Panc1 (cell line): ENCODE data around the gene SH3PXD2A. TPM values are rescaled to one million over a fixed set of nuclear protein-coding genes. Genes with fewer than 3 reads are reported as not detected.

Source experiments
- ATAC-seq: fragments of 200-7000 bp; cut with Tn5 transposase; 2 replicates; pipeline ENCODE4 v1.9.1; 2020; ENCODE audit warnings: mild to moderate bottlenecking, moderate library complexity
- BruUV-seq: library from RNA; stranded (reverse); fragments of 400-500 nt; replicated peaks from 2 replicates; lab custom pipeline; 2021; lab: Mats Ljungman, UMichigan
- CTCF ChIA-PET: fragments of 300-600 bp; sonication (Branson Sonifier 250); formaldehyde crosslinking; loops from one replicate; lab custom pipeline; 2022; ENCODE audit warnings: antibody characterized with exemption; lab: Charles Lee
- POLR2A ChIA-PET: fragments of 300-600 bp; sonication (Branson Sonifier 250); formaldehyde crosslinking; loops from one replicate; lab custom pipeline; 2022; ENCODE audit warnings: antibody characterized with exemption; lab: Charles Lee
- DNase-seq: peaks from one replicate; pipeline ENCODE4 v3.0.0-alpha.2; 2010; ENCODE audit warnings: low read depth, low spot score
- H3K27ac ChIP-seq: 2 replicates; pipeline ENCODE4 v1.5.1; 2011; ENCODE audit warnings: mild to moderate bottlenecking, low read length, inconsistent platforms
- H3K27me3 ChIP-seq: fragments of 200-500 bp; sonication (Bioruptor generic); 2 replicates; pipeline ENCODE4 v1.6.0; 2014; ENCODE audit warnings: low read length, inconsistent platforms; ENCODE audit not compliant: control insufficient read depth, insufficient read depth
- H3K36me3 ChIP-seq: fragments of 200-500 bp; sonication (Bioruptor generic); 2 replicates; pipeline ENCODE4 v1.5.1; 2014; ENCODE audit warnings: inconsistent platforms, mild to moderate bottlenecking, low read length, moderate library complexity; ENCODE audit not compliant: control insufficient read depth, insufficient read depth
- H3K4me1 ChIP-seq: 2 replicates; pipeline ENCODE4 v1.5.1; 2011; ENCODE audit warnings: inconsistent platforms, mild to moderate bottlenecking, low read length, moderate library complexity; ENCODE audit not compliant: control insufficient read depth, insufficient read depth
- H3K4me3 ChIP-seq, 2 experiments: 2 replicates each; pipeline ENCODE4 v1.5.1; 2011 to 2012; ENCODE audit warnings: low read depth in 2 of 2, low read length in 2 of 2, mild to moderate bottlenecking in 2 of 2, inconsistent platforms in 1 of 2, moderate library complexity in 1 of 2
- H3K9me3 ChIP-seq: fragments of 200-500 bp; sonication (Bioruptor generic); 2 replicates; pipeline ENCODE4 v1.5.1; 2014; ENCODE audit warnings: low read depth, mild to moderate bottlenecking, inconsistent platforms, low read length, moderate library complexity; ENCODE audit not compliant: control insufficient read depth, insufficient read depth
- POLR2AphosphoS5 ChIP-seq: IDR thresholded peaks from 2 replicates; pipeline ENCODE4 v1.6.1; 2012; ENCODE audit warnings: mild to moderate bottlenecking, low read depth, low read length, moderate library complexity
- SIN3A ChIP-seq: IDR thresholded peaks from 2 replicates; pipeline ENCODE4 v1.6.1; 2012; ENCODE audit warnings: low read depth, mild to moderate bottlenecking, low read length, moderate library complexity, borderline replicate concordance; ENCODE audit not compliant: insufficient read depth
- TCF7L2 ChIP-seq: IDR thresholded peaks from 2 replicates; pipeline ENCODE4 v1.6.1; 2011; ENCODE audit warnings: mild to moderate bottlenecking, low read depth, low read length, inconsistent platforms
- in situ Hi-C: cut with HindIII; loops from 2 replicates; pipeline ENCODE4 v1.10.0; 2016; ENCODE audit warnings: low sequenced_read_pairs, low pct_unique_long_range_greater_than_20kb
- intact Hi-C: fragments of 100-400 bp; cut with micrococcal nuclease; formaldehyde crosslinking; loops from one replicate; pipeline ENCODE4 v1.10.0; 2022; ENCODE audit not compliant: unreplicated experiment
- total RNA-seq: library from RNA; stranded (reverse); gene quantifications from one replicate; pipeline ENCODE4 v1.2.1, GENCODE V29; 2021; ENCODE audit not compliant: unreplicated experiment
- TF ChIP-seq, protein P1 (sequence below): fragments of 450-650 bp; IDR thresholded peaks from 2 replicates; pipeline ENCODE4 v1.5.1; 2017; ENCODE audit warnings: mild to moderate bottlenecking
- TF ChIP-seq, protein P2 (sequence below), 2 experiments: IDR thresholded peaks; 2 replicates each; pipeline ENCODE4 v1.6.1; 2011 to 2012; ENCODE audit warnings: low read depth in 2 of 2, control low read depth in 1 of 2, low read length in 1 of 2, mild to moderate bottlenecking in 1 of 2, moderate library complexity in 1 of 2; ENCODE audit not compliant: insufficient read depth in 1 of 2

Gene SH3PXD2A
- total RNA-seq, 1 experiment from 2014 or later = 5.7 TPM

DNA sequence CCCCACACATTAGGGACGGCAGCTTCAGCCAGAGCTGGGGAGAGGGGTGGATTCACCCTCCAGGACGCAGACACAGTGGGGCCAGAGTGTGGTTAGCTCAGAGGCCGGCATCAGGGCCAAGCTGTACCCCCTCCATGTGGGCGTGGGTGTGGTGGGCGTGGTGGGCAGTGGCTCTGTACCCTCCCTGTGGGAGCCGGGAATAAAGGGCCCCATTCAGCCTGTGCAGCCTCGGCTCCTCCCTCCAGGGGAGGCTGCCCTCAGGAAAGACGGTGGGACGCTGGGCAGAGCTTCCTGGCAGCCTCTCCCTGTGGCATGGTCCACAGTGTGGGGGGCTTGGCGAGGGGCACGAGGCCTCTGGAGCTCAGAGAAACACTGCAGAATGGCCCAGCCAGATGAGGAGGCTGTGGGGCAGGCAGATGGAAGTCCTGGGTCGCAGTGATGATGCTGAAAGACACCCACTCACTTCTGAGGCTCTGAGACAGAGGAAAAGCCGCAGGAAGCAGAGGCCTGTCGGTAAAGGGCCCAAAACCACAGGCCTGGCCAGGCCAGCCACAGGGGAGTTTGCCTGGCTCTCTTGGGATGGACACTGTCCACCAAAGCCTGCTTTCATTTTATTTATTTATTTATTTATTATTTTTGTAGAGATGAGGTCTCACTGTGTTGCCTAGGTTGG lies 108.0 kb downstream of the SH3PXD2A start:
- no peaks in the 10 kb centered on the region for H3K36me3 ChIP-seq
- no peaks in the 10 kb centered on the region for H3K4me1 ChIP-seq
- ChIA-PET POLR2A (no interaction called here), CTCF (no interaction called here)
- in situ Hi-C loops (no loop called here), intact Hi-C loops (no loop called here)
- ATAC-seq (no peak), DNase-seq (no peak)
- no peaks in the 10 kb centered on the region for H3K9me3 ChIP-seq
- TF ChIP-seq TCF7L2 = no peak
- no peak for TF ChIP-seq POLR2AphosphoS5
- TF ChIP-seq, protein P1, sequence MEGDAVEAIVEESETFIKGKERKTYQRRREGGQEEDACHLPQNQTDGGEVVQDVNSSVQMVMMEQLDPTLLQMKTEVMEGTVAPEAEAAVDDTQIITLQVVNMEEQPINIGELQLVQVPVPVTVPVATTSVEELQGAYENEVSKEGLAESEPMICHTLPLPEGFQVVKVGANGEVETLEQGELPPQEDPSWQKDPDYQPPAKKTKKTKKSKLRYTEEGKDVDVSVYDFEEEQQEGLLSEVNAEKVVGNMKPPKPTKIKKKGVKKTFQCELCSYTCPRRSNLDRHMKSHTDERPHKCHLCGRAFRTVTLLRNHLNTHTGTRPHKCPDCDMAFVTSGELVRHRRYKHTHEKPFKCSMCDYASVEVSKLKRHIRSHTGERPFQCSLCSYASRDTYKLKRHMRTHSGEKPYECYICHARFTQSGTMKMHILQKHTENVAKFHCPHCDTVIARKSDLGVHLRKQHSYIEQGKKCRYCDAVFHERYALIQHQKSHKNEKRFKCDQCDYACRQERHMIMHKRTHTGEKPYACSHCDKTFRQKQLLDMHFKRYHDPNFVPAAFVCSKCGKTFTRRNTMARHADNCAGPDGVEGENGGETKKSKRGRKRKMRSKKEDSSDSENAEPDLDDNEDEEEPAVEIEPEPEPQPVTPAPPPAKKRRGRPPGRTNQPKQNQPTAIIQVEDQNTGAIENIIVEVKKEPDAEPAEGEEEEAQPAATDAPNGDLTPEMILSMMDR = no peak
- no peak for TF ChIP-seq SIN3A
- TF ChIP-seq, protein P2, sequence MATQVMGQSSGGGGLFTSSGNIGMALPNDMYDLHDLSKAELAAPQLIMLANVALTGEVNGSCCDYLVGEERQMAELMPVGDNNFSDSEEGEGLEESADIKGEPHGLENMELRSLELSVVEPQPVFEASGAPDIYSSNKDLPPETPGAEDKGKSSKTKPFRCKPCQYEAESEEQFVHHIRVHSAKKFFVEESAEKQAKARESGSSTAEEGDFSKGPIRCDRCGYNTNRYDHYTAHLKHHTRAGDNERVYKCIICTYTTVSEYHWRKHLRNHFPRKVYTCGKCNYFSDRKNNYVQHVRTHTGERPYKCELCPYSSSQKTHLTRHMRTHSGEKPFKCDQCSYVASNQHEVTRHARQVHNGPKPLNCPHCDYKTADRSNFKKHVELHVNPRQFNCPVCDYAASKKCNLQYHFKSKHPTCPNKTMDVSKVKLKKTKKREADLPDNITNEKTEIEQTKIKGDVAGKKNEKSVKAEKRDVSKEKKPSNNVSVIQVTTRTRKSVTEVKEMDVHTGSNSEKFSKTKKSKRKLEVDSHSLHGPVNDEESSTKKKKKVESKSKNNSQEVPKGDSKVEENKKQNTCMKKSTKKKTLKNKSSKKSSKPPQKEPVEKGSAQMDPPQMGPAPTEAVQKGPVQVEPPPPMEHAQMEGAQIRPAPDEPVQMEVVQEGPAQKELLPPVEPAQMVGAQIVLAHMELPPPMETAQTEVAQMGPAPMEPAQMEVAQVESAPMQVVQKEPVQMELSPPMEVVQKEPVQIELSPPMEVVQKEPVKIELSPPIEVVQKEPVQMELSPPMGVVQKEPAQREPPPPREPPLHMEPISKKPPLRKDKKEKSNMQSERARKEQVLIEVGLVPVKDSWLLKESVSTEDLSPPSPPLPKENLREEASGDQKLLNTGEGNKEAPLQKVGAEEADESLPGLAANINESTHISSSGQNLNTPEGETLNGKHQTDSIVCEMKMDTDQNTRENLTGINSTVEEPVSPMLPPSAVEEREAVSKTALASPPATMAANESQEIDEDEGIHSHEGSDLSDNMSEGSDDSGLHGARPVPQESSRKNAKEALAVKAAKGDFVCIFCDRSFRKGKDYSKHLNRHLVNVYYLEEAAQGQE (IDR thresholded peaks at IDR 0.05; ENCODE audit: insufficient read depth in 1 of 2, low read depth in 2 of 2, low read length in 1 of 2) = no peak
- no peak overlapping the region for H3K27ac ChIP-seq
- H3K27me3 ChIP-seq = no peaks in the 10 kb centered on the region
- no TSS peak for BruUV-seq
- H3K4me3 ChIP-seq = no peak overlapping the region

DNA sequence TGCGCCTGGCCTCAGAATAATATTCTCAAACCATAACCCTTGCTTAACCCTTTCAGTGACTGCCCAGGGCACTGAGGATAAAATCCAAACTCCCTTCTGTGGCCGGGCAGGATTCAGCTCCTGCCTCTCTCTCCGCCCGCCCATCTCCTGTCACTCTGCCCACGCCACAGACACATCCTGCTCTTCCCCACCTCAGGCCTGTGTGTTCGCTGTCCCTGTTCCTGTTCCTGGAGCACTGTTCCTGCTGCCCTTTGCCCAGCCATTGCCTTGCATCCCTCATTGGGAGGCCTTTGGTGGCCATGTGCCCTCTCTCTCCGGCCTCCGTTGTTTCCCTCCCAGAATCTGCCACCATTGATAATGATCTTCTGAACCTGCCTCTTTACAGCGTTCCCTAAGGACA lies 108.8 kb downstream of the SH3PXD2A start:
- ATAC-seq (no peak), DNase-seq (no peak)
- H3K27ac ChIP-seq = no peak overlapping the region
- no peaks in the 10 kb centered on the region for H3K27me3 ChIP-seq
- H3K4me1 ChIP-seq = no peaks in the 10 kb centered on the region
- no peaks in the 10 kb centered on the region for H3K9me3 ChIP-seq
- no peaks in the 10 kb centered on the region for H3K36me3 ChIP-seq
- TF ChIP-seq, protein P1 = no peak
- TF ChIP-seq POLR2AphosphoS5 (no peak), TCF7L2 (no peak), SIN3A (no peak)
- TF ChIP-seq, protein P2 (IDR thresholded peaks at IDR 0.05; ENCODE audit: insufficient read depth in 1 of 2, low read depth in 2 of 2, low read length in 1 of 2) = no peak
- BruUV-seq = no TSS peak
- CTCF ChIA-PET = no interaction called here
- intact Hi-C loops = no loop called here
- in situ Hi-C loops = no loop called here
- H3K4me3 ChIP-seq = no peak overlapping the region
- POLR2A ChIA-PET = no interaction called here
